ENCODE measurements around the gene SULF2. TPM values are rescaled to one million over a fixed set of nuclear protein-coding genes. Genes with fewer than 3 reads are reported as not detected.

The SULF2 gene
- total RNA-seq, 1 donor from 2014 or later: 24.0 TPM

GRCh38 chr20:47642118-47642517 lies 143.2 kb downstream of the SULF2 start:
- no peaks in the 10 kb centered on the region for H3K27me3 Mint-ChIP-seq (ENCODE audit: insufficient read depth, low read depth)
- TF ChIP-seq EZH2phosphoT487 (IDR thresholded peaks at IDR 0.05) (no peak), CTCF (IDR thresholded peaks at IDR 0.05) (no peak), EZH2 (IDR thresholded peaks at IDR 0.05) (no peak)
- no peak overlapping the region for H3K9ac ChIP-seq
- peaks cover 41% of the 10 kb centered on the region for H3K36me3 Mint-ChIP-seq
- H3K4me1 Mint-ChIP-seq: peaks cover 5% of the 10 kb centered on the region
- no peaks in the 10 kb centered on the region for H3K27me3 ChIP-seq
- no peak for DNase-seq (ENCODE audit: low spot score)
- H3K27ac Mint-ChIP-seq: no peak overlapping the region
- no peaks in the 10 kb centered on the region for H3K9me3 ChIP-seq (ENCODE audit: low read depth)
- no peak overlapping the region for H3K4me3 ChIP-seq
- no peak overlapping the region for H3K27ac ChIP-seq
- H3K79me2 ChIP-seq (ENCODE audit: low read depth): no peaks in the 10 kb centered on the region
- H3K4me2 ChIP-seq: no peak overlapping the region
- peaks cover 8% of the 10 kb centered on the region for H3F3A ChIP-seq (ENCODE audit: low read depth)
- peaks cover 7% of the 10 kb centered on the region for H3K36me3 ChIP-seq
- H3K4me1 ChIP-seq: no peaks in the 10 kb centered on the region
- H4K20me1 ChIP-seq (ENCODE audit: low read depth): peaks cover 4% of the 10 kb centered on the region
- no peaks in the 10 kb centered on the region for H3K9me3 Mint-ChIP-seq
- H3K4me3 Mint-ChIP-seq: no peak overlapping the region
- no peak overlapping the region for H2AFZ ChIP-seq (replicated peaks)

GRCh38 chr20:47638851-47639250 lies 146.4 kb downstream of the SULF2 start:
- H3F3A ChIP-seq (ENCODE audit: low read depth): no peaks in the 10 kb centered on the region
- peaks cover 13% of the 10 kb centered on the region for H3K36me3 ChIP-seq
- no peak overlapping the region for H2AFZ ChIP-seq (replicated peaks)
- H3K9ac ChIP-seq: no peak overlapping the region
- no peaks in the 10 kb centered on the region for H3K79me2 ChIP-seq (ENCODE audit: low read depth)
- H3K36me3 Mint-ChIP-seq: peaks cover 40% of the 10 kb centered on the region
- H3K4me2 ChIP-seq: no peak overlapping the region
- H3K4me3 ChIP-seq: no peak overlapping the region
- TF ChIP-seq EZH2phosphoT487 (IDR thresholded peaks at IDR 0.05) (no peak), CTCF (IDR thresholded peaks at IDR 0.05) (no peak), EZH2 (IDR thresholded peaks at IDR 0.05) (no peak)
- H3K27ac Mint-ChIP-seq: no peak overlapping the region
- no peaks in the 10 kb centered on the region for H3K4me1 ChIP-seq
- no peak overlapping the region for H3K27ac ChIP-seq
- no peaks in the 10 kb centered on the region for H4K20me1 ChIP-seq (ENCODE audit: low read depth)
- no peaks in the 10 kb centered on the region for H3K9me3 ChIP-seq (ENCODE audit: low read depth)
- no peaks in the 10 kb centered on the region for H3K27me3 ChIP-seq
- no peak for DNase-seq (ENCODE audit: low spot score)
- H3K4me1 Mint-ChIP-seq: no peaks in the 10 kb centered on the region
- H3K4me3 Mint-ChIP-seq: no peak overlapping the region
- no peaks in the 10 kb centered on the region for H3K9me3 Mint-ChIP-seq
- no peaks in the 10 kb centered on the region for H3K27me3 Mint-ChIP-seq (ENCODE audit: insufficient read depth, low read depth)

- Mint-ChIP-seq H3K27ac (no peak overlapping the region), H3K27me3 (ENCODE audit: insufficient read depth, low read depth) (no peaks in the 10 kb centered on the region), H3K4me3 (no peak overlapping the region), H3K9me3 (no peaks in the 10 kb centered on the region), H3K36me3 (peaks cover 27% of the 10 kb centered on the region), H3K4me1 (no peaks in the 10 kb centered on the region)
- no peak for TF ChIP-seq EZH2 (IDR thresholded peaks at IDR 0.05)
- TF ChIP-seq CTCF (IDR thresholded peaks at IDR 0.05): no peak
- no peak for TF ChIP-seq EZH2phosphoT487 (IDR thresholded peaks at IDR 0.05)
- no peak overlapping the region for H3K27ac ChIP-seq
- no peak for DNase-seq (ENCODE audit: low spot score)
- H3K79me2 ChIP-seq (ENCODE audit: low read depth): no peaks in the 10 kb centered on the region
- H3K27me3 ChIP-seq: no peaks in the 10 kb centered on the region
- no peak overlapping the region for H3K9ac ChIP-seq
- H3K36me3 ChIP-seq: peaks cover 13% of the 10 kb centered on the region
- no peak overlapping the region for H3K4me2 ChIP-seq
- H2AFZ ChIP-seq (replicated peaks): no peak overlapping the region
- no peaks in the 10 kb centered on the region for H3K4me1 ChIP-seq
- H3K4me3 ChIP-seq: no peak overlapping the region
- no peaks in the 10 kb centered on the region for H3F3A ChIP-seq (ENCODE audit: low read depth)
- no peaks in the 10 kb centered on the region for H3K9me3 ChIP-seq (ENCODE audit: low read depth)
- H4K20me1 ChIP-seq (ENCODE audit: low read depth): no peaks in the 10 kb centered on the region
These were observed 150.0 kb downstream of the SULF2 start for GRCh38 chr20:47635256-47635655.
